ENCODE data around the gene HOMEZ.

DNA sequence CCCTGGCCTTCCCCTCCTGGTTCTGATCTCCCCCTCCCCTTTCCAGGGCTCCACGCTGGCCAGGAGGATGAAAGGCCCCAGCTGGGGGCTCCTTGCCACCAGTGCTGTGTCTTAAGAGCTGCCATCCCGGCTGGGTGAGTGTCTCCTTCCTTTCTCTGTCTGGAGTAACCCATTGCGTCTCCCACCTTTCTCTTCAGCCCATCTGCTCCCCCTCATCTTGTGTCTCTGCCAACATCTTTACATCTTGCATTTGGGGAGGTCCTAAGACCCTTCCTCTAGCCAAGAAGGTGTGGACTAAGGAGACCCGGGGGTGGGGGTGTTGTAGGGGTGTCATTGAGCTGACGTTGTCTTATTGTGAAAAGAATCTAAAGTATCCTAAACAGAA is 21.2 kb upstream of the HOMEZ start:
- TF ChIP-seq CTCF (IDR thresholded peaks at IDR 0.05; ENCODE audit: borderline replicate concordance, extremely low read depth, low read length, poor library complexity, severe bottlenecking) (no peak), EZH2 (IDR thresholded peaks at IDR 0.05; ENCODE audit: borderline replicate concordance, low read depth, low read length, severe bottlenecking) (no peak)

Data from DND-41 (cell line).